Body of pancreas (tissue), 4 donors: ENCODE measurements around the gene ADARB1. TPM values are rescaled to one million over a fixed set of nuclear protein-coding genes. Genes with fewer than 3 reads are reported as not detected.

Experiments
- ATAC-seq: fragments of 150-250 bp; one replicate; pipeline ENCODE4 v1.9.1; 2016
- DNase-seq, 4 donors: peaks; one replicate each; pipeline ENCODE4 v3.0.0-alpha.2; 2019
- H3K27ac ChIP-seq, 4 donors: fragments of 200-600 bp; sonication (generic); 1 replicate in 3 of 4; 2 replicates in 1 of 4; pipeline versions ENCODE4 v1.5.1 to v1.6.1; 2016 to 2019; ENCODE audit warnings: mild to moderate bottlenecking in 1 of 4, mixed read lengths in 1 of 4, moderate library complexity in 1 of 4
- H3K27me3 ChIP-seq, 2 donors: fragments of 200-600 bp; sonication (generic); one replicate each; pipeline ENCODE4 v1.6.0; 2016; ENCODE audit warnings: mild to moderate bottlenecking in 1 of 2
- H3K36me3 ChIP-seq, 2 donors: fragments of 200-600 bp; sonication (generic); replicated peaks in 1 of 2; 2 replicates each; pipeline ENCODE4 v1.5.1; 2016; ENCODE audit warnings: low read depth in 2 of 2; ENCODE audit not compliant: insufficient read depth in 1 of 2
- H3K4me1 ChIP-seq: fragments of 200-600 bp; sonication (generic); one replicate; pipeline ENCODE4 v1.6.0; 2016
- H3K4me3 ChIP-seq, 2 donors: fragments of 200-600 bp; sonication (generic); 1 replicate in 1 of 2; 2 replicates in 1 of 2; pipeline ENCODE4 v1.5.1; 2016 to 2019
- H3K9me3 ChIP-seq, 3 donors: fragments of 200-600 bp; sonication (generic); 1 replicate in 2 of 3; 2 replicates in 1 of 3; pipeline ENCODE4 v1.5.1; 2016
- CTCF ChIP-seq, 7 experiments: fragments of 450-650 bp in 4 of 7; fragments of 200-600 bp in 3 of 7; sonication (generic) in 3 of 7; IDR thresholded peaks; one replicate each; pipeline ENCODE4 v1.5.1; 2016 to 2019; ENCODE audit warnings: antibody characterized with exemption in 7 of 7
- POLR2A ChIP-seq, 3 donors: fragments of 450-650 bp; IDR thresholded peaks; one replicate each; pipeline ENCODE4 v1.6.1; 2016; ENCODE audit warnings: antibody characterized with exemption in 3 of 3, mild to moderate bottlenecking in 2 of 3
- WGBS, 2 donors: methylation state at CpG; one replicate each; pipeline ENCODE4 v1.1.5; 2017; 5-methylcytosine and 5-hydroxymethylcytosine counted together
- intact Hi-C: fragments of 100-400 bp; cut with DNase I; formaldehyde crosslinking; loops from one replicate; pipeline ENCODE4 v1.15.1; 2023
- total RNA-seq, 2 donors: library from RNA; depleted of rRNA; stranded (reverse); fragments of >200 nt; gene quantifications; one replicate each; pipeline ENCODE4 v1.1.0, GENCODE V29; 2016

The ADARB1 gene
- total RNA-seq, 2 donors from 2014 or later: 11.4 to 11.5 TPM

- intact Hi-C loops: no loop called here
- no peaks in the 10 kb centered on the region for H3K36me3 ChIP-seq
- no peaks in the 10 kb centered on the region for H3K4me1 ChIP-seq
- H3K27me3 ChIP-seq: peaks cover 0 to 5% of the 10 kb centered on the region in 2 donors
- H3K4me3 ChIP-seq: no peak overlapping the region
- WGBS, 2 donors: 62 to 70% methylated on average over 7 of the region's 7 CpGs
- H3K27ac ChIP-seq: no peak overlapping the region
- ATAC-seq (no peak), DNase-seq (no peak)
- TF ChIP-seq POLR2A (IDR thresholded peaks at IDR 0.05): no peak
- TF ChIP-seq CTCF (IDR thresholded peaks at IDR 0.05): no peak
- H3K9me3 ChIP-seq: peaks cover 0 to 6% (median 0%) of the 10 kb centered on the region in 3 donors
Observed at GRCh38 chr21:45237401-45237800, 163.0 kb downstream of the ADARB1 start.

- Histone ChIP-seq H3K4me3 (no peak overlapping the region), H3K9me3 (peaks cover 0 to 6% (median 0%) of the 10 kb centered on the region in 3 donors), H3K36me3 (no peaks in the 10 kb centered on the region), H3K27me3 (no peaks in the 10 kb centered on the region), H3K27ac (no peak overlapping the region), H3K4me1 (no peaks in the 10 kb centered on the region)
- no peak for TF ChIP-seq CTCF (IDR thresholded peaks at IDR 0.05)
- no peak for TF ChIP-seq POLR2A (IDR thresholded peaks at IDR 0.05)
- ATAC-seq: no peak
- 61 to 69% methylated on average over 3 of the region's 3 CpGs for WGBS, 2 donors
- intact Hi-C loops: no loop called here
- DNase-seq: no peak
Observed at GRCh38 chr21:45241357-45241756, 167.0 kb downstream of the ADARB1 start.

GRCh38 chr21:45243603-45244002, 169.2 kb downstream of the ADARB1 start:
- intact Hi-C loops: no loop called here
- TF ChIP-seq CTCF (IDR thresholded peaks at IDR 0.05) (no peak), POLR2A (IDR thresholded peaks at IDR 0.05) (no peak)
- peaks cover 6% of the 10 kb centered on the region for H3K4me1 ChIP-seq
- ATAC-seq (no peak), DNase-seq (no peak)
- H3K36me3 ChIP-seq: no peaks in the 10 kb centered on the region
- 34 to 52% methylated on average over 3 of the region's 3 CpGs for WGBS, 2 donors
- no peak overlapping the region for H3K27ac ChIP-seq
- H3K4me3 ChIP-seq: no peak overlapping the region
- H3K9me3 ChIP-seq: peaks cover 0 to 6% (median 0%) of the 10 kb centered on the region in 3 donors
- H3K27me3 ChIP-seq: no peaks in the 10 kb centered on the region

- 70 to 73% methylated on average over 4 to 8 of the region's 8 CpGs for WGBS, 2 donors
- DNase-seq (no peak), ATAC-seq (no peak)
- no peak for TF ChIP-seq CTCF (IDR thresholded peaks at IDR 0.05)
- TF ChIP-seq POLR2A (IDR thresholded peaks at IDR 0.05): no peak
- Histone ChIP-seq H3K4me1 (peaks cover 12% of the 10 kb centered on the region), H3K4me3 (no peak overlapping the region), H3K9me3 (peaks cover 0 to 6% (median 0%) of the 10 kb centered on the region in 3 donors), H3K36me3 (no peaks in the 10 kb centered on the region), H3K27ac (no peak overlapping the region), H3K27me3 (no peaks in the 10 kb centered on the region)
- intact Hi-C loops: no loop called here
Observed at GRCh38 chr21:45244799-45245340, 170.5 kb downstream of the ADARB1 start.
